GM19025 (cell line): ENCODE results near the gene DUSP2.

Source experiments
- ATAC-seq: cut with Tn5 transposase; IDR thresholded peaks from one replicate; pipeline ENCODE4 v1.9.1; 2021; ENCODE audit warnings: mild to moderate bottlenecking, low read depth, moderate library complexity; ENCODE audit not compliant: unreplicated experiment

The DUSP2 gene

GRCh38 chr2:96145036-96145847 lies at the start of gene DUSP2:
Gene DUSP2, minus strand, starts transcription at chr2:96145440. Its CDS starts 86 bp downstream, at chr2:96145354.
- peak; percentile 55 for ATAC-seq

- no peak for ATAC-seq
Measured at GRCh38 chr2:96191937-96192670, 46.9 kb upstream of the DUSP2 start.

- ATAC-seq = no peak
Measured at GRCh38 chr2:96188821-96189526, 43.7 kb upstream of the DUSP2 start.

GRCh38 chr2:96186562-96186961 lies 41.3 kb upstream of the DUSP2 start:
- no peak for ATAC-seq

- ATAC-seq = no peak
Measured at GRCh38 chr2:96185516-96185915, 40.3 kb upstream of the DUSP2 start.

- ATAC-seq = no peak
Measured at GRCh38 chr2:96184989-96185388, 39.7 kb upstream of the DUSP2 start.

- no peak for ATAC-seq
Measured at GRCh38 chr2:96184188-96184587, 38.9 kb upstream of the DUSP2 start.

GRCh38 chr2:96181529-96181928 lies 36.3 kb upstream of the DUSP2 start:
- ATAC-seq = no peak

GRCh38 chr2:96180521-96180920 lies 35.3 kb upstream of the DUSP2 start:
- no peak for ATAC-seq

- ATAC-seq = no peak
Measured at GRCh38 chr2:96180002-96180401, 34.8 kb upstream of the DUSP2 start.

GRCh38 chr2:96176661-96177060 lies 31.4 kb upstream of the DUSP2 start:
- ATAC-seq = no peak

- ATAC-seq = no peak
Measured at GRCh38 chr2:96175951-96176350, 30.7 kb upstream of the DUSP2 start.

- peak; percentile 68 for ATAC-seq
Measured at GRCh38 chr2:96174251-96175144, 29.3 kb upstream of the DUSP2 start.

GRCh38 chr2:96171831-96172230 lies 26.6 kb upstream of the DUSP2 start:
- ATAC-seq = no peak

GRCh38 chr2:96170626-96171025 lies 25.4 kb upstream of the DUSP2 start:
- no peak for ATAC-seq

- ATAC-seq = no peak
Measured at GRCh38 chr2:96169868-96170507, 24.7 kb upstream of the DUSP2 start.

- ATAC-seq = no peak
Measured at GRCh38 chr2:96167407-96168013, 22.3 kb upstream of the DUSP2 start.

GRCh38 chr2:96164459-96165184 lies 19.4 kb upstream of the DUSP2 start:
- ATAC-seq = peak; percentile 67
